Ovary (tissue), 3 donors: Measurements from ENCODE around the gene LRMDA.

Experiments used
- EP300 ChIP-seq: sonication (generic); formaldehyde crosslinking; IDR thresholded peaks from one replicate; pipeline ENCODE4 v1.6.1; 2017; ENCODE audit warnings: antibody characterized with exemption
- POLR2A ChIP-seq: fragments of 450-650 bp; IDR thresholded peaks from one replicate; pipeline ENCODE4 v1.6.1; 2017; ENCODE audit warnings: antibody characterized with exemption, mild to moderate bottlenecking, moderate library complexity
- TF ChIP-seq, protein P1 (sequence below), 3 donors: fragments of 450-650 bp in 2 of 3; fragments of 200-600 bp in 1 of 3; IDR thresholded peaks; one replicate each; pipeline versions ENCODE4 v1.5.1 to v1.8.0; 2016 to 2022; ENCODE audit warnings: antibody characterized with exemption in 3 of 3, mild to moderate bottlenecking in 1 of 3
- donor health status: DM: no; HTN: no; CAD: no.

DNA sequence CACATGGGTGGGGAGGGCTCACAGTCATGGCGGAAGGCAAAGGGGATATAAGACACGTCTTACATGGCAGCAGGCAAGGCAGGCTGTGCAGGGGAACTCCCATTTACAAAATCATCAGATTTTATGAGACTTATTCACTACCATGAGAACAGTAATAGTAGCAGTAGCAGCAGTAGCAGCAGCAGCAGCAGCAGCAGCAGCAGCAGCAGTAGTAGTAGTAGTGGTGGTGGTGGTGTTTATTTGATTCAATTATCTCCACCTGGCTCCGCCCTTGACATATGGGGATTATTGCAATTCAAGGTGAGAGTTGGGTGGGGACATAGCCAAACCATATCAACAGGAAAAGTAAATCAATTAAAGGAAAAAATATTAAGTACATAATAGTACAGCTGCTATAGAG is 184.7 kb downstream of the LRMDA start:
- TF ChIP-seq, protein P1, sequence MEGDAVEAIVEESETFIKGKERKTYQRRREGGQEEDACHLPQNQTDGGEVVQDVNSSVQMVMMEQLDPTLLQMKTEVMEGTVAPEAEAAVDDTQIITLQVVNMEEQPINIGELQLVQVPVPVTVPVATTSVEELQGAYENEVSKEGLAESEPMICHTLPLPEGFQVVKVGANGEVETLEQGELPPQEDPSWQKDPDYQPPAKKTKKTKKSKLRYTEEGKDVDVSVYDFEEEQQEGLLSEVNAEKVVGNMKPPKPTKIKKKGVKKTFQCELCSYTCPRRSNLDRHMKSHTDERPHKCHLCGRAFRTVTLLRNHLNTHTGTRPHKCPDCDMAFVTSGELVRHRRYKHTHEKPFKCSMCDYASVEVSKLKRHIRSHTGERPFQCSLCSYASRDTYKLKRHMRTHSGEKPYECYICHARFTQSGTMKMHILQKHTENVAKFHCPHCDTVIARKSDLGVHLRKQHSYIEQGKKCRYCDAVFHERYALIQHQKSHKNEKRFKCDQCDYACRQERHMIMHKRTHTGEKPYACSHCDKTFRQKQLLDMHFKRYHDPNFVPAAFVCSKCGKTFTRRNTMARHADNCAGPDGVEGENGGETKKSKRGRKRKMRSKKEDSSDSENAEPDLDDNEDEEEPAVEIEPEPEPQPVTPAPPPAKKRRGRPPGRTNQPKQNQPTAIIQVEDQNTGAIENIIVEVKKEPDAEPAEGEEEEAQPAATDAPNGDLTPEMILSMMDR (IDR thresholded peaks at IDR 0.05) = no peak
- TF ChIP-seq POLR2A = no peak
- TF ChIP-seq EP300 = no peak
